NT2/D1 (cell line): Measurements from ENCODE around the gene SMG1.
"Not testable (repeated sequence)": the region's sequence is repeated elsewhere in the genome, so short reads cannot be mapped to it uniquely, and the experiment has no call there.

Source experiments
- SUZ12 ChIP-seq: IDR thresholded peaks from 2 replicates; pipeline ENCODE4 v1.6.1; 2011; ENCODE audit not compliant: insufficient read length, insufficient read depth; ENCODE audit errors: extremely low read depth
- YY1 ChIP-seq: IDR thresholded peaks from 2 replicates; pipeline ENCODE4 v1.6.1; 2011; ENCODE audit not compliant: insufficient read length, insufficient read depth
- ZNF274 ChIP-seq: IDR thresholded peaks from 2 replicates; pipeline ENCODE4 v1.6.1; 2011; ENCODE audit warnings: mild to moderate bottlenecking, low read depth, low read length

DNA sequence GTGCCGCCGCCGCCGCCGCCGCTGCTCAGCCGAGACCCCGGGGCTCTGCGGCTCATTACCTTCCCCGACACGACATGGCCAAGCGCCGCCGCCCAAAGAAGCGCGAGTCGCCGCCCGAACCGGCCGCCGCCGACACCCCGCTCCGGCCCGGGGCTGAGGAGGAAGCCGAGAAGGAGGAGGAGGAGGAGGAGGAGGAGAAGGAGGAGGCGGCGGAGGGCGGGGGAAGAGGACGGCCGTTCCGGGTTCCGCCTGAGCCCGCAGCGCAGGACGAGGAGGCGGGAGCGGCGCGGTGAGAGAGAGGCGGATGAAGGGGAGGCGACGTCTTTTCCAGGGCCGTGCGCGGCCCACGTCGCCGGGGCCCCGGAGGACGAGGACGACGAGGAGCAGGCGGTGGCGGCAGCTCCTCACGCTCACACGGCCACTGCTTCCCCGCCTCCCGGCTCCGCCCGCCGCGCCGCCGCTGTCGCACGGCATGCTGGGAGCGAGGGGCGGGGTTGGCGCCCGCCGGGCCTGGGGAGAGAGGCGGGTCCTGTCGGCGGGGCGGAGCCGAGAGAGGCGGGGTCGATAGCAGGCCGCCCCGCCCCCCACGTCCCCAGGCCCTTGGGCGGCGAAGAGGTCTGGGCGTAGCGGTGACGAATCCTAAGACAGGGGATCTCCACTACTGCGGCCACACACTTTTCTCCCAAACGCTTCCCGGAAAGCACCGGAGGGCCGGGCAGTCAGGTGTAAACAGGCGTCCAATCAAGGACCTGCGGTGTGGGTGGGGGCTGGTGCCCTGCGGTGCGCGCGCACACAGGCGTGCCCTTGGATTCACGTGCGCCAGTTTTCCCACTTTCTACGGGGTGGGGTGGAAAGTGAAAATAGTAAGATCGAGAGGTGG is at the start of gene SMG1:
- TF ChIP-seq SUZ12, ZNF274, YY1: not testable (repeated sequence)
